NB4 (cell line): ENCODE measurements around the gene TRIOBP.

Experiments
- CTCF ChIP-seq: IDR thresholded peaks from one replicate; pipeline ENCODE4 v1.5.1; 2012; ENCODE audit warnings: low read depth, low read length
- MAX ChIP-seq: IDR thresholded peaks from 2 replicates; pipeline ENCODE4 v1.6.1; 2011; ENCODE audit warnings: low read depth, low read length
- POLR2A ChIP-seq: IDR thresholded peaks from 2 replicates; pipeline ENCODE4 v1.6.1; 2011; ENCODE audit warnings: mild to moderate bottlenecking; ENCODE audit not compliant: insufficient read length; ENCODE audit errors: extremely low read depth

GRCh38 chr22:37784829-37785495, 88.1 kb downstream of the TRIOBP start:
- no peak for TF ChIP-seq CTCF
- TF ChIP-seq MAX = no peak
- no peak for TF ChIP-seq POLR2A
